B cell (primary cell): ENCODE data around the gene TSC1. TPM values are rescaled to one million over a fixed set of nuclear protein-coding genes. Genes with fewer than 3 reads are reported as not detected.
A peak's percentile ranks its signal among the peaks of the same experiment; 100 is the strongest.

ENCODE experiments used
- ATAC-seq: fragments of 200-7000 bp; cut with Tn5 transposase; one replicate; pipeline ENCODE4 v1.10.0; 2021; ENCODE audit warnings: low read depth, mild to moderate bottlenecking, moderate number of reproducible peaks, moderate library complexity
- CTCF ChIA-PET: fragments of 350-600 bp; sonication (Branson Sonifier 250); formaldehyde crosslinking; loops from one replicate; lab custom pipeline; 2021; ENCODE audit warnings: antibody characterized with exemption, inconsistent platforms; lab: Charles Lee
- POLR2A ChIA-PET: fragments of 350-600 bp; sonication (Branson Sonifier 250); formaldehyde crosslinking; loops from one replicate; lab custom pipeline; 2021; ENCODE audit warnings: antibody characterized with exemption; lab: Charles Lee
- DNase-seq: peaks from one replicate; pipeline ENCODE4 v3.0.0; 2013
- H2AFZ ChIP-seq: 2 replicates; pipeline ENCODE4 v1.6.1; 2012; ENCODE audit warnings: mild to moderate bottlenecking, low read depth, low read length; ENCODE audit not compliant: insufficient read depth, poor library complexity, severe bottlenecking
- H3K27ac ChIP-seq, 2 donors: 1 replicate in 1 of 2; 2 replicates in 1 of 2; pipeline ENCODE4 v1.5.1; 2012 to 2013; ENCODE audit warnings: low read length in 2 of 2, mild to moderate bottlenecking in 2 of 2, moderate library complexity in 1 of 2
- H3K27me3 ChIP-seq, 4 experiments: fragments of 200-600 bp in 1 of 4; sonication (generic) in 1 of 4; replicated peaks in 1 of 4; 1 replicate in 2 of 4; 2 replicates in 2 of 4; pipeline versions ENCODE4 v1.6.1 to v1.7.0; 2013 to 2016; ENCODE audit warnings: low read length in 3 of 4, mild to moderate bottlenecking in 2 of 4, mixed read lengths in 1 of 4, moderate library complexity in 1 of 4; ENCODE audit not compliant: insufficient read depth in 4 of 4, control insufficient read depth in 3 of 4; ENCODE audit errors: control extremely low read depth in 1 of 4
- H3K36me3 ChIP-seq, 2 experiments: replicated peaks in 1 of 2; 1 replicate in 1 of 2; 2 replicates in 1 of 2; pipeline versions ENCODE4 v1.6.1 to v1.7.1; 2013; ENCODE audit warnings: low read length in 1 of 2; ENCODE audit not compliant: insufficient read depth in 2 of 2, control insufficient read depth in 1 of 2; ENCODE audit errors: control extremely low read depth in 1 of 2, extremely low read depth in 1 of 2
- H3K4me1 ChIP-seq, 2 donors: fragments of 200-600 bp in 1 of 2; sonication (generic) in 1 of 2; 1 replicate in 1 of 2; 2 replicates in 1 of 2; pipeline versions ENCODE4 v1.5.1 to v1.6.1; 2013 to 2017; ENCODE audit warnings: low read length in 2 of 2; ENCODE audit not compliant: control insufficient read depth in 2 of 2, insufficient read depth in 2 of 2
- H3K4me2 ChIP-seq: replicated peaks from 2 replicates; pipeline ENCODE3; 2012; ENCODE audit warnings: mild to moderate bottlenecking, low read depth, low read length; ENCODE audit not compliant: poor library complexity, severe bottlenecking
- H3K4me3 ChIP-seq, 5 experiments: fragments of 200-600 bp in 1 of 5; sonication (generic) in 1 of 5; 1 replicate in 3 of 5; 2 replicates in 2 of 5; pipeline versions ENCODE4 v1.5.1 to v1.7.0; 2011 to 2016; ENCODE audit warnings: low read length in 4 of 5, mild to moderate bottlenecking in 4 of 5, low read depth in 2 of 5, control low read depth in 1 of 5, moderate library complexity in 1 of 5; ENCODE audit not compliant: insufficient read depth in 1 of 5; ENCODE audit errors: control extremely low read depth in 1 of 5, extremely low read depth in 1 of 5
- H3K79me2 ChIP-seq: fragments of 200-600 bp; sonication (generic); one replicate; pipeline ENCODE4 v1.6.0; 2016; ENCODE audit warnings: low read length; ENCODE audit not compliant: control insufficient read depth, insufficient read depth
- H3K9ac ChIP-seq: fragments of 200-600 bp; sonication (generic); 2 replicates; pipeline ENCODE4 v1.6.1; 2017; ENCODE audit warnings: mild to moderate bottlenecking, low read length, moderate library complexity
- H3K9me3 ChIP-seq, 3 donors: one replicate each; pipeline versions ENCODE4 v1.6.1 to v1.7.1; 2013; ENCODE audit warnings: low read length in 2 of 3; ENCODE audit not compliant: control insufficient read depth in 2 of 3, insufficient read depth in 1 of 3; ENCODE audit errors: control extremely low read depth in 1 of 3
- H4K20me1 ChIP-seq: 2 replicates; pipeline ENCODE4 v1.6.0; 2012; ENCODE audit warnings: mild to moderate bottlenecking, low read length; ENCODE audit not compliant: insufficient read depth, control insufficient read depth, poor library complexity, severe bottlenecking
- H3K27ac Mint-ChIP-seq: one replicate; pipeline ENCODE4 v1.8.0; 2021; ENCODE audit warnings: mixed read lengths
- H3K27me3 Mint-ChIP-seq: one replicate; pipeline ENCODE4 v1.8.0; 2021; ENCODE audit warnings: mixed read lengths
- H3K4me1 Mint-ChIP-seq: one replicate; pipeline ENCODE4 v1.8.0; 2021; ENCODE audit warnings: mixed read lengths
- H3K4me3 Mint-ChIP-seq: one replicate; pipeline ENCODE4 v1.8.0; 2021; ENCODE audit warnings: mixed read lengths
- H3K9me3 Mint-ChIP-seq: one replicate; pipeline ENCODE4 v1.8.0; 2022; ENCODE audit warnings: mixed read lengths; ENCODE audit not compliant: insufficient read depth
- CTCF ChIP-seq: fragments of 200-600 bp; IDR thresholded peaks from one replicate; pipeline ENCODE4 v1.8.0; 2022; ENCODE audit warnings: antibody characterized with exemption, mild to moderate bottlenecking
- EZH2 ChIP-seq: IDR thresholded peaks from 2 replicates; pipeline ENCODE4 v1.6.1; 2012; ENCODE audit warnings: borderline replicate concordance, low read depth, mild to moderate bottlenecking, moderate library complexity, low read length; ENCODE audit not compliant: insufficient read depth, poor library complexity, severe bottlenecking
- WGBS: methylation state at CpG from one replicate; pipeline ENCODE4 v1.1.5; 2013; ENCODE audit warnings: missing lambda C conversion rate; ENCODE audit not compliant: insufficient coverage; 5-methylcytosine and 5-hydroxymethylcytosine counted together
- intact Hi-C: fragments of 100-400 bp; cut with micrococcal nuclease; formaldehyde crosslinking; loops from one replicate; pipeline ENCODE4 v1.10.0; 2022
- polyA plus RNA-seq: library from polyadenylated mRNA; depleted of rRNA; stranded (reverse); fragments of >200 nt; gene quantifications from 2 replicates; pipeline ENCODE4 v1.2.3, GENCODE V29; 2012
- total RNA-seq, 2 donors: library from RNA; stranded (reverse); fragments of 120-200 nt in 1 of 2; gene quantifications; 1 replicate in 1 of 2; 2 replicates in 1 of 2; pipeline versions ENCODE4 v1.2.3 to v1.2.4, GENCODE V29; 2013 to 2022

Gene TSC1
- total and polyA plus RNA-seq, 2 donors (not counting 1 experiment from before 2014, with no cell fraction given), result 34.4 to 102 TPM

GRCh38 chr9:132945186-132946130, 1.0 kb upstream of the TSC1 start:
- Histone ChIP-seq H3K27me3 (no peaks in the 10 kb centered on the region), H3K27ac (peak overlapping the region; percentile 99 to 100), H3K79me2 (peaks cover 38% of the 10 kb centered on the region), H3K36me3 (no peaks in the 10 kb centered on the region), H3K4me2 (peak overlapping the region; percentile 97), H3K4me3 (peak overlapping the region; percentile 13 to 100 (median 69)), H4K20me1 (peaks cover 7% of the 10 kb centered on the region), H2AFZ (peak overlapping the region; percentile 77), H3K4me1 (peaks cover 18 to 23% of the 10 kb centered on the region in 2 donors), H3K9ac (peak overlapping the region; percentile 78), H3K9me3 (no peaks in the 10 kb centered on the region)
- TF ChIP-seq CTCF (no peak), EZH2 (no peak)
- Mint-ChIP-seq H3K27me3 (no peaks in the 10 kb centered on the region), H3K4me1 (peaks cover 23% of the 10 kb centered on the region), H3K4me3 (peak overlapping the region; percentile 98), H3K27ac (peak overlapping the region; percentile 100), H3K9me3 (no peaks in the 10 kb centered on the region)
- no peak for DNase-seq
- 68% methylated on average over 18 of the region's 23 CpGs for WGBS
- ChIA-PET CTCF (interaction anchor here (1.0 to 1.5 kb wide), 5 partner anchors 12 to 202 kb away, joined by 3 to 6 read pairs (median 3); no protein-coding TSS in a partner anchor), POLR2A (interaction anchor here (0.7 to 1.8 kb wide), 7 partner anchors 11 to 276 kb away, joined by 3 to 11 read pairs (median 3); partner anchors contain the start of genes DDX31, GTF3C4 and GTF3C5)
- ATAC-seq, result no peak
- intact Hi-C loops, result loop anchor here (2.0 kb wide), 1 partner anchor 67 kb away; the partner anchor contains the start of genes AK8 and SPACA9
